OCI-LY7 (cell line): ENCODE measurements around the gene BAMBI. TPM values are rescaled to one million over a fixed set of nuclear protein-coding genes. Genes with fewer than 3 reads are reported as not detected.

Experiments
- BruUV-seq: library from RNA; stranded (reverse); fragments of 400-500 nt; replicated peaks from 2 replicates; lab custom pipeline; 2021; lab: Mats Ljungman, UMichigan
- CTCF ChIA-PET: fragments of 300-600 bp; sonication (Branson Sonifier 250); formaldehyde crosslinking; loops from one replicate; lab custom pipeline; 2022; ENCODE audit warnings: antibody characterized with exemption; ENCODE audit not compliant: unreplicated experiment; lab: Charles Lee
- POLR2A ChIA-PET: fragments of 300-600 bp; sonication (Branson Sonifier 250); formaldehyde crosslinking; loops from one replicate; lab custom pipeline; 2022; ENCODE audit warnings: antibody characterized with exemption; lab: Charles Lee
- DNase-seq: peaks from one replicate; pipeline ENCODE4 v3.0.0-alpha.2; 2015; ENCODE audit warnings: low spot score
- H2AFZ ChIP-seq: fragments of 200-600 bp; sonication (generic), shearing (Covaris generic); 2 replicates; pipeline ENCODE4 v1.6.1; 2014; ENCODE audit warnings: mild to moderate bottlenecking, antibody characterized with exemption, low read length, moderate library complexity
- H3K27ac ChIP-seq: fragments of 200-600 bp; sonication (generic); 2 replicates; pipeline ENCODE4 v1.5.1; 2014; ENCODE audit warnings: mixed run types, low read depth, mild to moderate bottlenecking, moderate library complexity, low read length, inconsistent platforms; ENCODE audit not compliant: poor library complexity, severe bottlenecking
- H3K36me3 ChIP-seq: fragments of 200-600 bp; sonication (generic); 2 replicates; pipeline ENCODE4 v1.6.1; 2014; ENCODE audit warnings: mild to moderate bottlenecking, antibody characterized with exemption, low read length, moderate library complexity, mixed read lengths; ENCODE audit not compliant: insufficient read depth
- H3K4me1 ChIP-seq: fragments of 200-600 bp; sonication (generic); 2 replicates; pipeline ENCODE4 v1.5.1; 2014; ENCODE audit warnings: mild to moderate bottlenecking, low read length; ENCODE audit not compliant: insufficient read depth, poor library complexity, severe bottlenecking
- H3K4me2 ChIP-seq: fragments of 200-600 bp; sonication (generic); 2 replicates; pipeline ENCODE4 v1.6.1; 2014; ENCODE audit warnings: mild to moderate bottlenecking, low read length
- H3K4me3 ChIP-seq: fragments of 200-600 bp; sonication (generic); 2 replicates; pipeline ENCODE4 v1.5.1; 2014; ENCODE audit warnings: mild to moderate bottlenecking, low read depth, low read length; ENCODE audit not compliant: poor library complexity, severe bottlenecking
- H3K79me2 ChIP-seq: fragments of 200-600 bp; sonication (generic); 2 replicates; pipeline ENCODE4 v1.6.1; 2016; ENCODE audit warnings: low read depth, mild to moderate bottlenecking, low read length, moderate library complexity, mixed read lengths; ENCODE audit not compliant: insufficient read depth
- H3K9me2 ChIP-seq: fragments of 200-600 bp; sonication (generic); 2 replicates; pipeline ENCODE4 v1.6.1; 2016; ENCODE audit warnings: mild to moderate bottlenecking, low read length, mixed read lengths; ENCODE audit not compliant: insufficient read depth
- H3K9me3 ChIP-seq: fragments of 200-600 bp; sonication (generic); 2 replicates; pipeline ENCODE4 v1.6.1; 2014; ENCODE audit warnings: mild to moderate bottlenecking, mixed run types, low read length, mixed read lengths
- H4K20me1 ChIP-seq: fragments of 200-600 bp; sonication (generic); 2 replicates; pipeline ENCODE4 v1.6.1; 2014; ENCODE audit warnings: mild to moderate bottlenecking, antibody characterized with exemption, low read length, moderate library complexity, mixed read lengths; ENCODE audit not compliant: insufficient read depth
- CTCF ChIP-seq: fragments of 200-600 bp; sonication (generic); conservative IDR thresholded peaks from 2 replicates; pipeline ENCODE4 v1.5.1; 2014; ENCODE audit warnings: mild to moderate bottlenecking, antibody characterized with exemption, low read length, moderate library complexity, mixed read lengths
- EZH2phosphoT487 ChIP-seq: fragments of 200-600 bp; sonication (generic); IDR thresholded peaks from 2 replicates; pipeline ENCODE4 v1.6.1; 2018; ENCODE audit warnings: low read depth, borderline replicate concordance, mild to moderate bottlenecking, mixed run types, antibody characterized with exemption, low read length, moderate library complexity, mixed read lengths
- intact Hi-C: fragments of 100-400 bp; cut with micrococcal nuclease; formaldehyde crosslinking; loops from one replicate; pipeline ENCODE4 v1.10.0; 2022; ENCODE audit not compliant: unreplicated experiment
- total RNA-seq, 2 experiments: library from RNA; depleted of rRNA in 1 of 2; stranded (reverse); fragments of >200 nt in 1 of 2; shearing (Covaris generic) in 1 of 2; gene quantifications; 2 replicates each; pipeline ENCODE4 v1.2.3, GENCODE V29; 2014 to 2022

The BAMBI gene
- total RNA-seq, 2 experiments from 2014 or later: 0.89 to 3.1 TPM

GRCh38 chr10:28714401-28715053 lies 37.2 kb downstream of the BAMBI start:
- DNase-seq: no peak
- no TSS peak for BruUV-seq
- Histone ChIP-seq H3K9me3 (no peaks in the 10 kb centered on the region), H2AFZ (no peak overlapping the region), H3K4me3 (no peak overlapping the region), H3K9me2 (no peaks in the 10 kb centered on the region), H4K20me1 (no peaks in the 10 kb centered on the region), H3K79me2 (no peaks in the 10 kb centered on the region), H3K36me3 (no peaks in the 10 kb centered on the region), H3K27ac (no peak overlapping the region), H3K4me1 (no peaks in the 10 kb centered on the region), H3K4me2 (no peak overlapping the region)
- POLR2A ChIA-PET: interaction anchor here (0.6 kb wide), 1 partner anchor 38 kb away, joined by 7 read pairs; no protein-coding TSS in a partner anchor
- intact Hi-C loops: no loop called here
- CTCF ChIA-PET: no interaction called here
- TF ChIP-seq CTCF: no peak
- TF ChIP-seq EZH2phosphoT487: no peak

GRCh38 chr10:28715246-28715645 lies 37.9 kb downstream of the BAMBI start:
- ChIA-PET CTCF (no interaction called here), POLR2A (no interaction called here)
- no peak overlapping the region for H3K27ac ChIP-seq
- BruUV-seq: no TSS peak
- no peak for DNase-seq
- no peaks in the 10 kb centered on the region for H3K36me3 ChIP-seq
- no peak overlapping the region for H2AFZ ChIP-seq
- TF ChIP-seq EZH2phosphoT487 (no peak), CTCF (no peak)
- H3K9me2 ChIP-seq: no peaks in the 10 kb centered on the region
- H4K20me1 ChIP-seq: no peaks in the 10 kb centered on the region
- no peak overlapping the region for H3K4me2 ChIP-seq
- H3K9me3 ChIP-seq: no peaks in the 10 kb centered on the region
- no peak overlapping the region for H3K4me3 ChIP-seq
- no peaks in the 10 kb centered on the region for H3K4me1 ChIP-seq
- intact Hi-C loops: no loop called here
- H3K79me2 ChIP-seq: no peaks in the 10 kb centered on the region

GRCh38 chr10:28715757-28716156 lies 38.4 kb downstream of the BAMBI start:
- BruUV-seq: no TSS peak
- Histone ChIP-seq H3K36me3 (no peaks in the 10 kb centered on the region), H3K79me2 (no peaks in the 10 kb centered on the region), H4K20me1 (no peaks in the 10 kb centered on the region), H3K9me3 (no peaks in the 10 kb centered on the region), H2AFZ (no peak overlapping the region), H3K4me1 (no peaks in the 10 kb centered on the region), H3K9me2 (no peaks in the 10 kb centered on the region), H3K27ac (no peak overlapping the region), H3K4me3 (no peak overlapping the region), H3K4me2 (no peak overlapping the region)
- DNase-seq: no peak
- ChIA-PET POLR2A (interaction anchor here (0.6 kb wide), 1 partner anchor 562 kb away, joined by 3 read pairs; no protein-coding TSS in a partner anchor), CTCF (no interaction called here)
- intact Hi-C loops: no loop called here
- TF ChIP-seq CTCF (no peak), EZH2phosphoT487 (no peak)
